SJCRH30 (cell line): Measurements from ENCODE around the gene MYOD1. TPM values are rescaled to one million over a fixed set of nuclear protein-coding genes. Genes with fewer than 3 reads are reported as not detected.

Experiments used
- DNase-seq, 2 experiments: peaks; one replicate each; pipeline ENCODE4 v3.0.0-alpha.2; 2015 to 2020
- H3K27ac ChIP-seq: fragments of 250-450 bp; sonication (Bioruptor Pico); 2 replicates; pipeline ENCODE4 v1.5.1; 2020; ENCODE audit warnings: mild to moderate bottlenecking, moderate library complexity
- H3K27me3 ChIP-seq: fragments of 250-450 bp; sonication (Bioruptor Pico); 2 replicates; pipeline ENCODE4 v1.5.1; 2020; ENCODE audit warnings: mild to moderate bottlenecking, moderate library complexity
- H3K36me3 ChIP-seq: fragments of 250-450 bp; sonication (Bioruptor Pico); 2 replicates; pipeline ENCODE4 v1.5.1; 2020; ENCODE audit warnings: mild to moderate bottlenecking, moderate library complexity
- H3K4me1 ChIP-seq: fragments of 250-450 bp; sonication (Bioruptor Pico); 2 replicates; pipeline ENCODE4 v1.5.1; 2020; ENCODE audit warnings: mild to moderate bottlenecking, moderate library complexity
- H3K4me3 ChIP-seq: fragments of 250-450 bp; sonication (Bioruptor Pico); 2 replicates; pipeline ENCODE4 v1.5.1; 2020; ENCODE audit warnings: mild to moderate bottlenecking, moderate library complexity
- H3K9me3 ChIP-seq: fragments of 250-450 bp; sonication (Bioruptor Pico); replicated peaks from 2 replicates; pipeline ENCODE4 v1.5.1; 2020; ENCODE audit warnings: mild to moderate bottlenecking, moderate library complexity
- total RNA-seq: library from RNA; depleted of rRNA; stranded (reverse); fragments of >200 nt; shearing (Covaris generic); gene quantifications from 2 replicates; pipeline ENCODE4 v1.2.3, GENCODE V29; 2014

MYOD1 gene
- total RNA-seq, 1 experiment from 2014 or later = 675 TPM

DNA sequence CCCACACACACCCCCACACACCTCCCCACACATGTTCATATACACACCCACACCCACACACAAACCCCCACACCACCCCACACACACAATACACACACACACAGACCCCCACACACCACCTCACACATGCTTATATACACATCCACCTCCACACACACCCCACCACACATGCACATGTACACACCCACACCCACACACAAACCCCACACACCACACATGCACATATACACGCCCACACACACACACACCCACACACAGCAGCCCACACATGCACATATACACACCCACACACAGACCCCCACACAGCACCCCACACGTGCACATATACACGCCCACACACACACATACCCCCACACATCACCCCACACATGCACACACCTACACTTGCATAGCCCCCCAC is 44.3 kb downstream of the MYOD1 start:
- Histone ChIP-seq H3K36me3 (no peaks in the 10 kb centered on the region; the same call in 1 of the 2 replicates), H3K4me1 (peaks cover 12% of the 10 kb centered on the region), H3K27me3 (no peaks in the 10 kb centered on the region), H3K4me3 (no peak overlapping the region), H3K9me3 (no peaks in the 10 kb centered on the region), H3K27ac (no peak overlapping the region)
- DNase-seq = no peak

DNA sequence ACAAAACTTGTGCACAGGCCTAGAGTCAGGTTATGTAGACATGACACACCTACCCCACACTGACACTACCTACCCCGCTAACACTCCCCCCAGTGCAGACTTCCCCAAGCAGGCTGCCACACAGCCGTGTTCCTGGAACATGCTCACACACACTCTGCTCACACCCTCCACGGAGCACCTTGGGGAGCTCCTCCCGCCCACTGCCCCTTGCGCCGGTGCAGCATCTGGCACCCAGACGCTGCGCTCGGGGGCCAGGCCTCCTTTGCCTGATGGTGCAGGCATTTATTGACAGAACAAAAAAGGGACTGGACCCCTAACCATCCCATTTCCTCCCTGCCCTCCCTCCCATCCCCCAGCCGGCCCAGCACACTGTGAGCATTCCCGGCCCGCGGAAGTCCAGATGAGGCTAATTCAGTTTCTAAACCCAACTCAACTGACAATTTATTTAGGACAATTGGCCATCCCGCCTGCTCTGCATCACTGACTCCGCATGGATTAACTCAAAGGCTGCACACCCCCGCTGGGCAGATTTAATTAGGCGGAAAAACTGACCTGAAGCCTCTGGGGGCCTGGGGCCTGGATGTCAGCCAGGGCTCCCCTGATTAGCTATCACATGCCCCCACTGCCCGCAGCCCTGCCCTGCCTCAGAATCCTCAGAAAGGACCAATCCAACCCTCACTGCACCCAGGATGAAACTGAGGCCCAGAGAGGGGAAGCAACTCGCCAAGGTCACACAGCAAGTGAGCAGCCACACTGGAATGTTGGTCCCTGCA is 45.3 kb downstream of the MYOD1 start:
- no peaks in the 10 kb centered on the region for H3K9me3 ChIP-seq
- no peaks in the 10 kb centered on the region for H3K27me3 ChIP-seq
- DNase-seq = peak; percentile 62 to 66
- H3K4me1 ChIP-seq = peaks cover 12% of the 10 kb centered on the region
- H3K27ac ChIP-seq = no peak overlapping the region
- H3K4me3 ChIP-seq = no peak overlapping the region
- H3K36me3 ChIP-seq = no peaks in the 10 kb centered on the region; the same call in 1 of the 2 replicates

DNA sequence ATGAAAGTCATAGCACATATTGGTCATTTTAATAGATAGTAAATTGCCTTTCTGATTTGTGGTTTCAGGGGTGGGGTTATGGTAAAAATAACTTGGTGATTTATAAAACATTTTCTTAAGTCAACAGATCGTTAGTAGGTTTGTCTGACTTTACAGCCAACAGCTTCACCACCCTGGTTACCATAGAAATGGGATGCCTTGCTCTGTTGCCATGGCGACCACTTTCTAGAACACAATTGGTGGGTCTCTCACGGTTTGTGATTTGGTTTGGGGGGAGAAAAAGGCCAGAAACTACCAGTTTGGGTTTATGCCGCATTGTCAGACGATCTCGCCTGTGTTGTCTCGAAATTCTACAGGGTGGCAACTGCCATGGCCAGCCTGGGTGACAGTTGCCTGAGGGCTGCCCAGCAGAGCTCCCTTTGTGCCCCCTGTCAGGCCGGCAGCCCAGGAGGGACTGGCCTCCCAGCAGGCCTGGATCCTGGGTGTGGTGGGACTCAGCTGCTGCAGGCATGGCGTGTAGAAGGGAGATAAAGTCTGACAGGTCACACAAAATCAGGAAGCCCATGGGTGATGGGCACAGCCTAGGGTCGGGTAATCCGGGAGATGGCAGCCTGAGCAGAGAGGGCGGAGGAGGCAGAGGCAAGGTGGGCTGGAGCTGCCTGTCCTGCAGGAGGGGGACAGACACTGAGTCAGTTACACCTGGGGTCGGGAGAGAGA is 46.1 kb downstream of the MYOD1 start:
- Histone ChIP-seq H3K4me1 (peaks cover 12% of the 10 kb centered on the region), H3K36me3 (no peaks in the 10 kb centered on the region; the same call in 1 of the 2 replicates), H3K9me3 (no peaks in the 10 kb centered on the region), H3K27ac (no peak overlapping the region), H3K4me3 (no peak overlapping the region), H3K27me3 (no peaks in the 10 kb centered on the region)
- peak; percentile 50 to 54 for DNase-seq

DNA sequence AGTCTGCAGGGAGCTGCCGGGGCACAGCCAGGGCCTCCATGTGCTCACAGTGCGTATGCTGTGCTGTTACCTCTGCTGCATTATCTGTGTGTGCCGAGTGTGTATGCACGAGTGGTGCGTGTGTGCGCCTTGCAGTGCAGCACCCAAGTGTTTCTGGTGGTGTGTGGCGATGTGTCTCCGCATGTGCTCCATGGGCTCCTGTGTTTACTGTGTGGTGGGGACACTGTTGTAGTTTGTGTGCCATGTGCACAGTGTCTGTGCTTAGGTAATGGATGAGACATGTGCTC is 46.6 kb downstream of the MYOD1 start:
- Histone ChIP-seq H3K4me1 (peaks cover 12% of the 10 kb centered on the region), H3K9me3 (no peaks in the 10 kb centered on the region), H3K4me3 (no peak overlapping the region), H3K36me3 (no peaks in the 10 kb centered on the region; the same call in 1 of the 2 replicates), H3K27ac (no peak overlapping the region), H3K27me3 (no peaks in the 10 kb centered on the region)
- no peak for DNase-seq

DNA sequence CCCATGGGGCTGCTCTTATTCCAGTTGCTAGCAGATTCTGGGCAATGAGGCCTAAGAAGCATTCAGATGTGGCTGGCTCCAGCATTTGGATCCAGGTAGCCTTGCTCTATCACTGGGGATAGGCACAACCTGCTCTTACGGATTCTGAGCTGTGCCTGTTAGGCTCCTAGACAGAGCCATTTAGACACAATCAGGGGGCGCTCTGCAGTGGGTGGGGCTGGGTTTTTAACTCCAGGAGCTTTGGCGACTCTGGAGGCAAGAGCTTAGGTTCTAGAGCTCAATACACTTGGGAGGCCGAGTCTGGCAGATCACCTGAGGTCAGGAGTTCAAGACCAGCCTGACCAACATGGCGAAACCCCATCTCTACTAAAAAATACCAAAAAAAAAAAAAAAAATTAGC is 47.2 kb downstream of the MYOD1 start:
- Histone ChIP-seq H3K9me3 (no peaks in the 10 kb centered on the region), H3K27ac (no peak overlapping the region), H3K27me3 (no peaks in the 10 kb centered on the region), H3K36me3 (peaks cover under 1% of the 10 kb centered on the region), H3K4me1 (peaks cover 12% of the 10 kb centered on the region), H3K4me3 (no peak overlapping the region)
- DNase-seq = no peak

DNA sequence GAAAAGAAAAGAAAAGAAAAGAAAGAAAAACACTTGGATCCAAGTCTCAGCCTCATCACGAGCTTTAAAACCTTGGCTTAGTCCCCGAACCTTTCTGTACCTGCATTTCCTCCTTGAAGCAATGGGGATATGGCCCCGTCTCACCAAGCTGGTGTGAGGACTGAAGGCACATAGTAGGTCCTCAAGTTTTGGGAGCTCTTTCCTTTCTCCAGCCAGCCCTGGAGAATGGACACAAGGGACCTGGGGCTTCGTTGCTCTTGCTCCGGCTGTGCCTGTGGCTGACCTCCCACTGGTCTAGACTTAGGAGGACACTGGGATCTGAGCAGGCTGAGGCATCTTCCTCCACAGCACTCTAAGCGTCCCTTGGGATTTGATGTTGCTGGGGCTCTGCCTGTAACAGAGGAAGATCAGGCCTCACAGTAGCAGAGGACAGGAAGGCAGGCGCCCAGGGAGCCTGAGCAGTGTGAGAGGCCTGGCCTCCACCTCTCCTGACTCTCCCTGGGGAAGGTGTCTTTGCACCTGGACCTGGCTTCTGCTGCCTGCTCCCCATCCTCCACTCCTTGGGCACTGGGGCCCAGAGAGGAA is 48.0 kb downstream of the MYOD1 start:
- Histone ChIP-seq H3K27me3 (no peaks in the 10 kb centered on the region), H3K4me3 (no peak overlapping the region), H3K4me1 (peaks cover 12% of the 10 kb centered on the region), H3K27ac (no peak overlapping the region), H3K36me3 (peaks cover 8% of the 10 kb centered on the region), H3K9me3 (no peaks in the 10 kb centered on the region)
- peak in 1 of 2 experiments; percentile 36 for DNase-seq

DNA sequence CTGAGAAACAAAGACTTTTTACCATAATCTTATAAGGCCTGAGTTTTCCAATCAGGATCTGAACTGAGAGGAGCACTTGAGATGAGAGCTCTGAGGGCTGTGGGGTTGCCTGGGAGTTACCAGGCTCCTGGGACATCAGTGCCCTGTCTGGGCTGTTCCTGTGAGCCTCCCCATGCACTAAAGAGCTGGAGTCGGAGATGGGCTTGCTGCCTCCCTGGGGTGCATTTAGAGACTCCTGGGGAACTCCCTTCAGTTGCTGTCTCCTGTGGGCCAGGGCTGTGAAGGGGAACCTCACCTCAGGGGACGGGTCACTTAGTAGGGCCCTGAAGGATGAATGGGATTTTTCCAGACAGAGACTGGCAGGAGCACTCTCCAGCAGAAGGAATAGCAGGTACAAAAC is 48.5 kb downstream of the MYOD1 start:
- peaks cover 12% of the 10 kb centered on the region for H3K4me1 ChIP-seq
- H3K4me3 ChIP-seq = no peak overlapping the region
- no peak for DNase-seq
- no peak overlapping the region for H3K27ac ChIP-seq
- no peaks in the 10 kb centered on the region for H3K9me3 ChIP-seq
- peaks cover 13% of the 10 kb centered on the region for H3K36me3 ChIP-seq
- no peaks in the 10 kb centered on the region for H3K27me3 ChIP-seq

DNA sequence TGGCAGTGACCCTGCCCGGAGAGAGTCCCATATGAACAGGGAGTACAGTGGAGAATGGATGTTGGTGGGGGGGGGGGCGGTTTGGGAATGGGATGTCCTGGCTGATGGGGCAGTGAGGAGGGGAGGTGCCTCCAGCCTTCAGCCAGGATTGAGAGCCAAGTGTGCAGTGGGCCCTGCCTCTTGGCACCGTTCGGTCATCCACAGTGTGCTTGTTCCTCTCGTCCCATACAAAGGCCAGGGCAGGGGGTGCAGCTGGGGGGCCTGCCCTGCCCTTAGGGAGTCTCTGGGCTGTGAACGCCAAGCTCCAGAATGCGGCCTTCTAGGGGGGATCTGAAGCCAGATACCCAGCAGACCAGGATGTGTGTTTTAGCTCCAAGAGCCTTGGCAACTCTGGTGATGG is 49.2 kb downstream of the MYOD1 start:
- H3K27ac ChIP-seq = no peak overlapping the region
- H3K27me3 ChIP-seq = no peaks in the 10 kb centered on the region
- H3K36me3 ChIP-seq = peaks cover 13% of the 10 kb centered on the region
- H3K9me3 ChIP-seq = no peaks in the 10 kb centered on the region
- DNase-seq = no peak
- H3K4me3 ChIP-seq = no peak overlapping the region
- peaks cover 12% of the 10 kb centered on the region for H3K4me1 ChIP-seq

DNA sequence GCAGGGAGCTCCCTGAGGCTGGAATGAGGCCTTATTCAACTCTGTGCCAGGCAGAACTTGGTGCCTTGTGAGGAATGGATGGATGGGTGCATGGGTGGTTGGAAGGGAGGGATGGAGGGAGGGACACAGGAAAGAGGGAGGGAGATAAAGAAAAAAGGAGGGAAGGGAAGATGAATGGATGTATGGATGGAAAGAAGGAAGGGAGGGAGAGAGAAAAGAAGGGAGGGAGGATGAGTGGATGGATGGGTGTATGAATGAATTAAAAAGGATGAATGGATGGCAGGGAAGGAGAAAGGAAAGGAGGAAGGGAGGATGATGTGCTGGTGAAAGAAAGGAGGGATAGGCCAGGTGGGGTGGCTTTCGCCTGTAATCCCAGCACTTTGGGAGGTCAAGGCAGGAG is 49.8 kb downstream of the MYOD1 start:
- no peaks in the 10 kb centered on the region for H3K9me3 ChIP-seq
- H3K36me3 ChIP-seq = peaks cover 13% of the 10 kb centered on the region
- no peak overlapping the region for H3K27ac ChIP-seq
- no peak overlapping the region for H3K4me3 ChIP-seq
- DNase-seq = no peak
- H3K4me1 ChIP-seq = peaks cover 10% of the 10 kb centered on the region
- H3K27me3 ChIP-seq = no peaks in the 10 kb centered on the region

DNA sequence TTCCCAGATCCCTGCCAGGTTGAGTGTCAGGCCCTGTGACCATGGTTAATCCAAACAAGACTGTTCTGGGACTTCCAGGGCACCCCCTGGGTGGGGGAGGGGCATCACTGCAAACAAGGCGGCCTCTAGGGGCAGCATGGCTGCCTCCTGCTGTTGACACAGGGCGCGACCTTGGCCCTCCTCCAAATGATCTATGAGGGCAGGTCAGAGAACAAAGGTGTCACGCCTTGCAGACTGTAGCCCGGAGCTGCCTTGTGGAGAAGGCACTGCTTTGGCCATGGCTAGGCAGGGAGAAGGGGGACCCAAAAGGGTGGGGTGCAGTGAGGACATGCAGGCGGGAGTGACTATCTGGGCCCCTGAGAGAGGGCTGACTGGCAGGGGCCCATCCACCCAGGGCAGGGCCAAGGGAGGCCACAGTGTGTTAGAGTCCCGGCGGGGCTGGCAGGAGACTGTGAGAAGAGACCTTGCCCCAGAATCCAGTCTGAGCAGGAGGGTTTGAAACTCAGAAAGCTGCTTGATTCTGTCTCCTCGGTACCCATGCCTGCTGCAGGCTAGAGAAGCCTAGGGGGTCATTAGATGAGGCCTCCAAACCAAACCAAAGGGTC is 50.8 kb downstream of the MYOD1 start:
- Histone ChIP-seq H3K27ac (no peak overlapping the region), H3K4me3 (no peak overlapping the region), H3K27me3 (no peaks in the 10 kb centered on the region), H3K4me1 (peaks cover 2% of the 10 kb centered on the region; the same call in 1 of the 2 replicates), H3K9me3 (no peaks in the 10 kb centered on the region), H3K36me3 (peaks cover 13% of the 10 kb centered on the region)
- peak; percentile 26 to 30 for DNase-seq

DNA sequence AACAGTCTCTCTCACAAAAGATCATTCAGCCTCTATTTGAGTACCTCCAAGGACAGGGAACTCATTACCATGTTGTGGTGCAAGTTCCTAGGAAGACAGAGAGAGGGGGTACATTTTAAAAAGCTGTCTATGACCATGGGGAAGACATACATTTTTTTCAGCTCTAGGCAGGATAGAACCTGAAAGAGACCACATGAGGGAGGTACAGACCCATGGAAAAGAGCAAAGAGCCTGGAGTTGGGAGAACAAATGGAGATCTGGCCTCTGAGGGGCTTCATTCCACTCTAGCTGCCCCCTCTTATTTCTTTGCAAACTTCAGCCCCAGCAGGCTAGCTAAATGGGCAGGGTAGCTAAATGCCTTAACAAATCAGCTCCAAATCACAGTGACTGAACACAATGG is 51.5 kb downstream of the MYOD1 start:
- H3K27ac ChIP-seq = no peak overlapping the region
- H3K27me3 ChIP-seq = no peaks in the 10 kb centered on the region
- no peaks in the 10 kb centered on the region for H3K9me3 ChIP-seq
- DNase-seq = no peak
- H3K4me1 ChIP-seq = no peaks in the 10 kb centered on the region
- no peak overlapping the region for H3K4me3 ChIP-seq
- peaks cover 13% of the 10 kb centered on the region for H3K36me3 ChIP-seq

DNA sequence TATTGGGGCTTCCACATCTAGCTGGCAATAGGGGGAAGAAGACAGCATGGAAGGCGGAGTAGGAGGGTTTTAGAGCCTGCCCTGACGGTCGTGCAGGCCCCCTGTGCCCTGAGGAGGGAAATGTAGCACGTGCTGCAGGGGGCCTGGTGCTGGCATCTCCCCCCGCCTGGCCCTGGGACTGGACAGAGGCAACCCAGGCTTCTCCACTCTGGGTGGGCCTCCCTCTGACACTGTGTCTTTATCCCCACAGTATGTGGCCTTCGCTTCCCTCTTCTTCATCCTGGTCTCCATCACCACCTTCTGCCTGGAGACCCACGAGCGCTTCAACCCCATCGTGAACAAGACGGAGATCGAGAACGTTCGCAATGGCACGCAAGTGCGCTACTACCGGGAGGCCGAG is 52.0 kb downstream of the MYOD1 start:
- Histone ChIP-seq H3K4me1 (no peaks in the 10 kb centered on the region), H3K27ac (no peak overlapping the region), H3K27me3 (no peaks in the 10 kb centered on the region), H3K36me3 (peaks cover 13% of the 10 kb centered on the region), H3K9me3 (no peaks in the 10 kb centered on the region), H3K4me3 (no peak overlapping the region)
- DNase-seq = no peak
